ENCODE results near the gene SLC13A4.
A peak's percentile ranks its signal among the peaks of the same experiment; 100 is the strongest.

SLC13A4 gene

GRCh38 chr7:135666156-135666555, 61.8 kb downstream of the SLC13A4 start:
- in situ Hi-C loops (cut with MboI; ENCODE audit: low sequenced_read_pairs), result loop anchor here (25.0 kb wide), 1 partner anchor 296 kb away; no protein-coding TSS in a partner anchor
- Histone ChIP-seq H3K36me3 (replicated peaks) (no peaks in the 10 kb centered on the region), H3K4me3 (no peak overlapping the region), H3K4me1 (peaks cover 10% of the 10 kb centered on the region; the same call in 1 of the 2 replicates), H3K9me3 (no peaks in the 10 kb centered on the region), H3K27me3 (ENCODE audit: low read depth) (no peaks in the 10 kb centered on the region; the same call in 1 of the 2 replicates)
- DNase-seq (ENCODE audit: low spot score in 2 of 2), result no peak

- DNase-seq (ENCODE audit: low spot score in 2 of 2), result no peak
- no peaks in the 10 kb centered on the region for H3K36me3 ChIP-seq (replicated peaks)
- H3K4me1 ChIP-seq, result peaks cover 11% of the 10 kb centered on the region; the same call in 1 of the 2 replicates
- no peaks in the 10 kb centered on the region; the same call in 1 of the 2 replicates for H3K27me3 ChIP-seq (ENCODE audit: low read depth)
- H3K4me3 ChIP-seq, result no peak overlapping the region
- in situ Hi-C loops (cut with MboI; ENCODE audit: low sequenced_read_pairs), result loop anchor here (25.0 kb wide), 1 partner anchor 297 kb away; no protein-coding TSS in a partner anchor
- no peaks in the 10 kb centered on the region for H3K9me3 ChIP-seq
Observed at GRCh38 chr7:135665042-135665441, 62.9 kb downstream of the SLC13A4 start.

DNA sequence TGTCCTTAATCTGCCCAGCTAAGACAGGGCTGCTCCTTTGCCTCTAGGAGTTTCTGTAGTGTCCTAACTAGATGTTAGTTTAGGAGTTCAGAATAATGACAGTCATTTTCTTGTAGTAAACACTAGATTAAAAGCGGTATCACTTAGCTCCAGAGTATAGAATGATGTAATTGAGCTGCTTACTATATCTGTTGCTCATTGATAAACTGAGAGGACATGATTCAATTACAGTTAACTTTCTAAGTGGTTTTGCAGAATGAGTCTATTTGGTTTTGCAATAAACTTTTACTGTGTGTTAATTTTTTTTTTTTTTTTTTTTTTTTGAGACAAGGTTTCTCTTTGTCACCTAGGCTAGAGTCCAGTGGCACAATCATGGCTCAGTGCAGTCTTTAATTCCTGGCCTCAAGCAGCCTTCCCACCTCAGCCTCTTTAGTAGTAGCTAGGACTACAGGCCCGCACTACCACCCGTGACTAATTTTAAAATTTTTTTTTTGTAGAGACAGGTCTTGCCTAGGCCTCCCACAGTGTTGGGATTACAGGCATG, 63.9 kb downstream of the SLC13A4 start:
- in situ Hi-C loops (cut with MboI; ENCODE audit: low sequenced_read_pairs), result loop anchor here (25.0 kb wide), 1 partner anchor 298 kb away; no protein-coding TSS in a partner anchor
- peak in 1 of 2 experiments; percentile 85 for DNase-seq (ENCODE audit: low spot score in 2 of 2)
- Histone ChIP-seq H3K9me3 (no peaks in the 10 kb centered on the region), H3K4me1 (peaks cover 11% of the 10 kb centered on the region; the same call in 1 of the 2 replicates), H3K36me3 (replicated peaks) (no peaks in the 10 kb centered on the region), H3K27me3 (ENCODE audit: low read depth) (no peaks in the 10 kb centered on the region; the same call in 1 of the 2 replicates), H3K4me3 (no peak overlapping the region; the same call in 1 of the 2 replicates)

- Histone ChIP-seq H3K36me3 (replicated peaks) (no peaks in the 10 kb centered on the region), H3K4me3 (peak within 1 kb of the TSS; percentile 87), H3K27me3 (ENCODE audit: low read depth) (no peaks in the 10 kb centered on the region), H3K9me3 (no peaks in the 10 kb centered on the region), H3K4me1 (peaks cover 11% of the 10 kb centered on the region; the same call in 1 of the 2 replicates)
- DNase-seq (ENCODE audit: low spot score in 2 of 2), result peak; percentile 83 to 98
- in situ Hi-C loops (cut with MboI; ENCODE audit: low sequenced_read_pairs), result loop anchor here (25.0 kb wide), 1 partner anchor 300 kb away; no protein-coding TSS in a partner anchor
Observed at GRCh38 chr7:135662373-135663114, 65.4 kb downstream of the SLC13A4 start, which contains the start of gene STMP1. TSS of gene STMP1 (plus strand) at chr7:135662514.

GRCh38 chr7:135662123-135662372, 65.9 kb downstream of the SLC13A4 start:
- in situ Hi-C loops (cut with MboI; ENCODE audit: low sequenced_read_pairs), result loop anchor here (25.0 kb wide), 1 partner anchor 300 kb away; no protein-coding TSS in a partner anchor
- Histone ChIP-seq H3K27me3 (ENCODE audit: low read depth) (no peaks in the 10 kb centered on the region), H3K4me3 (peak overlapping the region; percentile 87), H3K4me1 (peaks cover 11% of the 10 kb centered on the region; the same call in 1 of the 2 replicates), H3K9me3 (no peaks in the 10 kb centered on the region), H3K36me3 (replicated peaks) (no peaks in the 10 kb centered on the region)
- no peak for DNase-seq (ENCODE audit: low spot score in 2 of 2)

DNA sequence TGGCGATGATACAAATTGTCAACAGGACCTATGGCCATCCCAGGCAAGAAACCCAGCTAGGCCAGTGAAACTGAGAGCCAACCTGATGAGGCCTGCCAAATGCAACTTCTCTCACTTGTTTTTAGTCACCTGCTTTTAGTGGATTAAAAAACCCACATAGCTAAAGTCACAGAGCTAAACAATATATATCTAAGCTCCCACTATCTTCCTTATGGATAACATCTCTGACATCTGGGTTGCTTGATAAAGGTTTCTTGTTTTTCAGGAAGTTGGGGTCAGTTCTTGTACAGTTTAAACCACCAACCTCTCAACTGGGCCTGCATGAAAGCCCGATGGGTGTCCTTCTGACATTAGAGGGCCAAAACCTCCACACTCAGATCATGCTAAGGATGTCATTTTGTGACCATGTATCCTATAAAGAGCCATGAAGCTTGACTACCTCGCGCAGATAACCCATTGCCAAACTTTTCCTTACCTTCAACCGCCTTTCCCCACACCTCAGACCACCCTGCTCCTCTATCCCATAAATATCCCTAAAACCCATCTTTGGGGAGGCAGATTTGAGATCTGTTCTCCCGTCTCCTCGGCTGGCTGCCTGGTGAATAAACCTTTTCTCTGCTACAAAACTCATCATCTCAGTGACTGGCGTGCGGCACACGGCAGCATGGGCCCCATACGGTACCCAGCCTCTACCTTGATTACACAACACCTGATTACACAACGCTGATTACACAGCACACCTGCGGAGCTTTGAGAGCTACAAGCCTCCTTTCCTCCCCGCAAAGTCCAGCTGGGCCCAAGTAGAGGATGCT, 66.5 kb downstream of the SLC13A4 start:
- peaks cover 11% of the 10 kb centered on the region; the same call in 1 of the 2 replicates for H3K4me1 ChIP-seq
- H3K4me3 ChIP-seq, result peak overlapping the region; percentile 87
- in situ Hi-C loops (cut with MboI; ENCODE audit: low sequenced_read_pairs), result loop anchor here (25.0 kb wide), 1 partner anchor 301 kb away; no protein-coding TSS in a partner anchor
- no peaks in the 10 kb centered on the region for H3K9me3 ChIP-seq
- H3K27me3 ChIP-seq (ENCODE audit: low read depth), result no peaks in the 10 kb centered on the region
- no peaks in the 10 kb centered on the region for H3K36me3 ChIP-seq (replicated peaks)
- no peak for DNase-seq (ENCODE audit: low spot score in 2 of 2)

DNA sequence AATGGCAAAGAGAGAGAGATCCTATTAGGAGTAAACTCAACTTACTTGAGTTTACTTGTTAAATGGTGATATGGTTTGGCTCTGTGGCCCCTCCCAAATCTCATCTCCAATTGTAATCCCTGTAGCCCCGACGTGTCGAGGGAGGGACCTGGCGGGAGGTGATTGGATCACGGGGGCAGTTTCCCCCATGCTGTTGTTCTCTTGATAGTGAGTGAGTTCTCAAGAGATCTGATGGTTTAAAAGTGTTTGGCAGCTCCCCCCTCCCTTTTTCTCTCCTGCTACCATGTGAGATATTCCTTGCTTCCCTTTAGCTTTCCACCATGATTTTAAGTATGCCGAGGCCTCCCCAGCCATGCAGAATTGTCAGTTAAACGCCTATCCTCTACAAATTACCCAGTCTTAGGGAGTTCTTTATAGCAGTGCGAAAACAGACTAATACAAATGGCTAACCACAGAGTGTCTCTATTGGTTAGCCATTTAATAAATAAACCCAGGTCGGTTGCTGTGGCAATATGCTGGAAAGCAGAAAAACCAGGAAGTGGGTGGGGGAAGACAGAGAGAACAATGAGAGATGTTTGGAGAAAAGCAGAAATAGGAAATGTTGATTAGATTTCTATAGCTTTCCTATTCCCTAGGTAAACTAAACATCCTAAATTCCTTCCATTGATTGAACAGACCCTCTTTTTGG, 68.7 kb downstream of the SLC13A4 start:
- Histone ChIP-seq H3K4me3 (no peak overlapping the region), H3K4me1 (peaks cover 15% of the 10 kb centered on the region), H3K27me3 (ENCODE audit: low read depth) (no peaks in the 10 kb centered on the region), H3K9me3 (no peaks in the 10 kb centered on the region), H3K36me3 (replicated peaks) (no peaks in the 10 kb centered on the region)
- DNase-seq (ENCODE audit: low spot score in 2 of 2), result no peak
- in situ Hi-C loops (cut with MboI; ENCODE audit: low sequenced_read_pairs), result loop anchor here (25.0 kb wide), 1 partner anchor 303 kb away; no protein-coding TSS in a partner anchor

DNA sequence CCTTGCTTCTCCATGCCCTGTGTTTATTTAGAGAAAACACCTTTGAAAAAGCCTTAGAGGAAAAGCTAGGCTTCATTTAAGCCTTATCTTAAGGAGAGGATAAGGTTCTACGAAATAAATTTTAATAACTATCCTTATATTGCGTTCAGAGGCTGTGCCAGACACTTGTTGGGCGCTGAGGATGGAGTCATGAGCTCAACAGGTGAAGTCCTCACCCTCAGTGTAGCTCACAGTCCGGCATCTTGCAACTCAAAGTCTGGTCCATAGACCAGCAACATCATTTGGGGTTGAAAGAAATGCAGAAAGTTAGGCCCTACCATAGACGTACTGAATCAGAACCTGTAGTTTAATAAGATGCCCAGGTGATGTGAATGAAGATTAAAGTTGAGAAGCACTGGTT, 69.4 kb downstream of the SLC13A4 start:
- Histone ChIP-seq H3K36me3 (replicated peaks) (no peaks in the 10 kb centered on the region), H3K4me1 (peaks cover 13% of the 10 kb centered on the region), H3K9me3 (no peaks in the 10 kb centered on the region), H3K27me3 (ENCODE audit: low read depth) (no peaks in the 10 kb centered on the region), H3K4me3 (no peak overlapping the region)
- in situ Hi-C loops (cut with MboI; ENCODE audit: low sequenced_read_pairs), result loop anchor here (25.0 kb wide), 1 partner anchor 304 kb away; no protein-coding TSS in a partner anchor
- DNase-seq (ENCODE audit: low spot score in 2 of 2), result no peak

DNA sequence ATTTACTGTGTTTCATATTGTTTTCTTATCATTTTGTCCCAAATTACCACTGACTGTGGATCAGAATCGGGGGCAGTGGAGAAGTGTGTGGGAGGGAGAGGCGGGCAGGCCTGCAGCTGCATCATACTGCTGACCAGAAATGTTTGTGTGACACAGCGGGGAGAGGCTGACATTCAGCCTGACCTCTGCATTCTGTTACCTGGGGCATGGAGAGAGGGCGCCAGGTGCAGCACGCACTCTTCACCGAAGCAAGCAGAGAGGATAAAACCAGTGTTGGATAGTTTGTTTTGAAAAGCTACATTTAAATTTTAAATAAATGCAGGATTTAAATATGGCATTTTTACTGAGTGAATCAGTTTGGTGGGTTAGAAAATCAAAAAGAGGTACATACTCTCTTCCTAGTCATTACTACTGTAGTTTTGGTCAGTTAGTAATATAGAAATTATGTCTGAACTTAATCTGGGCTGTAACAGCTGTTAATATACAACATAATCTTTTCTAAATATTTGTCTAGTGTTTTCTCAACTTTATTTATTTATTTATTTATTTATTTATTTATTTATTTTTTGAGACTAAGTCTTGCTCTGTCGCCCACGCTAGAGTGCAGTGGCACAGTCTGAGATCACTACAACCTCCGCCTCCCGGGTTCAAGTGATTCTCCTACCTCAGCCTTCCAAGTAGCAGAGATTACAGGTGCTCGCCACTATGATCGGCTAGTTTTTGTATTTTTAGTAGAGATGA, 74.5 kb downstream of the SLC13A4 start:
- DNase-seq (ENCODE audit: low spot score in 2 of 2), result no peak
- in situ Hi-C loops (cut with MboI; ENCODE audit: low sequenced_read_pairs), result loop anchor here (25.0 kb wide), 1 partner anchor 309 kb away; no protein-coding TSS in a partner anchor
- Histone ChIP-seq H3K27me3 (ENCODE audit: low read depth) (no peaks in the 10 kb centered on the region), H3K9me3 (no peaks in the 10 kb centered on the region), H3K36me3 (replicated peaks) (peaks cover 10% of the 10 kb centered on the region), H3K4me3 (no peak overlapping the region), H3K4me1 (peaks cover 4% of the 10 kb centered on the region)

- Histone ChIP-seq H3K27me3 (ENCODE audit: low read depth) (no peaks in the 10 kb centered on the region), H3K36me3 (replicated peaks) (peaks cover 26% of the 10 kb centered on the region), H3K4me1 (peaks cover 2% of the 10 kb centered on the region), H3K4me3 (no peak overlapping the region), H3K9me3 (no peaks in the 10 kb centered on the region)
- DNase-seq (ENCODE audit: low spot score in 2 of 2), result no peak
- in situ Hi-C loops (cut with MboI; ENCODE audit: low sequenced_read_pairs), result loop anchor here (25.0 kb wide), 1 partner anchor 311 kb away; no protein-coding TSS in a partner anchor
Observed at GRCh38 chr7:135650831-135651573, 77.0 kb downstream of the SLC13A4 start.

- Histone ChIP-seq H3K4me1 (no peaks in the 10 kb centered on the region), H3K4me3 (no peak overlapping the region), H3K9me3 (no peaks in the 10 kb centered on the region), H3K27me3 (ENCODE audit: low read depth) (no peaks in the 10 kb centered on the region), H3K36me3 (replicated peaks) (peaks cover 52% of the 10 kb centered on the region)
- in situ Hi-C loops (cut with MboI; ENCODE audit: low sequenced_read_pairs), result no loop called here
- DNase-seq (ENCODE audit: low spot score in 2 of 2), result no peak
Observed at GRCh38 chr7:135648235-135648634, 79.8 kb downstream of the SLC13A4 start.

DNA sequence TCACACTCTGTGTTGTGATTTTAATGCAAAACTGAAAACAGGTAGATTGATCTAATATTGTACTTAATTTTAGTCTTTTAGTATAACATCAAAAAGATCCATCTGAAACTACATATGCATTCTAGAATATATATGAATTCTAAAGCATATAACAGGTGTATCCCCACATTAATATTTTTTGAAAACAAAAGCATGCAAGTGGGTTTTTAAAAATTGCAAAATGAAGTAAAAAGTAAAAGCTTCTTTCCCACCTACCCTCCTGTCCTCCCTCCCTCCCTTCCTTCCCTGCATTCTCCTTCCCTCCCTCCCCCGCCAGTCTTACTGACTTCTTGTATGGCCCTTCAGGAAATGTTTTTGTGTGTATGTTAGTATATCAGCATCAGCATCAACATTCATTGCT, 80.2 kb downstream of the SLC13A4 start:
- in situ Hi-C loops (cut with MboI; ENCODE audit: low sequenced_read_pairs), result no loop called here
- Histone ChIP-seq H3K36me3 (replicated peaks) (peaks cover 55% of the 10 kb centered on the region), H3K9me3 (no peaks in the 10 kb centered on the region), H3K4me1 (no peaks in the 10 kb centered on the region), H3K4me3 (no peak overlapping the region), H3K27me3 (ENCODE audit: low read depth) (no peaks in the 10 kb centered on the region)
- DNase-seq (ENCODE audit: low spot score in 2 of 2), result no peak
